H9 (cell line): Measurements from ENCODE around the gene SLC16A6. TPM values are rescaled to one million over a fixed set of nuclear protein-coding genes. Genes with fewer than 3 reads are reported as not detected.
"Not testable (repeated sequence)": the region's sequence is repeated elsewhere in the genome, so short reads cannot be mapped to it uniquely, and the experiment has no call there.

Experiments
- DNase-seq: peaks from one replicate; pipeline ENCODE4 v3.0.0-alpha.2; 2017
- H2AFZ ChIP-seq: one replicate; pipeline ENCODE4 v1.6.1; 2013; ENCODE audit warnings: mild to moderate bottlenecking, low read length, control low read depth, moderate library complexity
- H2AK5ac ChIP-seq: 2 replicates; pipeline ENCODE4 v1.6.1; 2013; ENCODE audit warnings: low read length, control low read depth, mixed read lengths; ENCODE audit not compliant: insufficient read length
- H2BK120ac ChIP-seq: one replicate; pipeline ENCODE4 v1.6.1; 2013; ENCODE audit warnings: low read depth, mild to moderate bottlenecking, low read length, control low read depth, inconsistent platforms; ENCODE audit not compliant: poor library complexity, severe bottlenecking
- H2BK12ac ChIP-seq: 2 replicates; pipeline ENCODE4 v1.6.1; 2013; ENCODE audit warnings: low read length, control low read depth, mixed read lengths, low read depth; ENCODE audit not compliant: insufficient read length
- H2BK15ac ChIP-seq: 2 replicates; pipeline ENCODE4 v1.6.1; 2013; ENCODE audit warnings: low read depth, low read length, control low read depth
- H2BK20ac ChIP-seq: one replicate; pipeline ENCODE4 v1.6.1; 2013; ENCODE audit warnings: low read depth, mild to moderate bottlenecking, low read length, control low read depth, inconsistent platforms; ENCODE audit not compliant: poor library complexity, severe bottlenecking
- H2BK5ac ChIP-seq: 2 replicates; pipeline ENCODE4 v1.6.1; 2013; ENCODE audit warnings: low read length, control low read depth, mixed read lengths; ENCODE audit not compliant: insufficient read length
- H3K14ac ChIP-seq: 2 replicates; pipeline ENCODE4 v1.6.1; 2013; ENCODE audit warnings: low read length, control low read depth; ENCODE audit not compliant: insufficient read depth
- H3K18ac ChIP-seq: 2 replicates; pipeline ENCODE4 v1.6.1; 2013; ENCODE audit warnings: low read depth, mild to moderate bottlenecking, mixed read lengths, low read length, control low read depth; ENCODE audit not compliant: insufficient read length
- H3K23ac ChIP-seq: 2 replicates; pipeline ENCODE4 v1.6.1; 2013; ENCODE audit warnings: low read length, control low read depth, mixed read lengths, low read depth; ENCODE audit not compliant: insufficient read length
- H3K23me2 ChIP-seq: 2 replicates; pipeline ENCODE4 v1.6.1; 2013; ENCODE audit warnings: low read depth, mild to moderate bottlenecking, mixed read lengths, low read length, control low read depth; ENCODE audit not compliant: insufficient read length, poor library complexity, severe bottlenecking
- H3K27ac ChIP-seq: 2 replicates; pipeline ENCODE4 v1.5.1; 2013; ENCODE audit warnings: low read length, control low read depth, mixed read lengths, low read depth; ENCODE audit not compliant: insufficient read length
- H3K27me3 ChIP-seq: 2 replicates; pipeline ENCODE4 v1.6.1; 2013; ENCODE audit warnings: low read length, control low read depth, inconsistent platforms; ENCODE audit not compliant: insufficient read depth
- H3K4ac ChIP-seq: 2 replicates; pipeline ENCODE4 v1.6.1; 2013; ENCODE audit warnings: low read depth, mild to moderate bottlenecking, control low read depth, inconsistent platforms, low read length, moderate library complexity
- H3K4me1 ChIP-seq: 2 replicates; pipeline ENCODE4 v1.6.1; 2013; ENCODE audit warnings: low read length, control low read depth, inconsistent platforms; ENCODE audit not compliant: insufficient read depth
- H3K4me2 ChIP-seq: 2 replicates; pipeline ENCODE4 v1.6.1; 2013; ENCODE audit warnings: low read length, control low read depth, mixed read lengths; ENCODE audit not compliant: insufficient read length, insufficient read depth
- H3K56ac ChIP-seq: 2 replicates; pipeline ENCODE4 v1.6.1; 2013; ENCODE audit warnings: low read depth, mild to moderate bottlenecking, mixed read lengths, low read length, control low read depth; ENCODE audit not compliant: insufficient read length
- H3K79me1 ChIP-seq: 2 replicates; pipeline ENCODE4 v1.6.1; 2013; ENCODE audit warnings: low read depth, mild to moderate bottlenecking, moderate library complexity, low read length, control low read depth, inconsistent platforms; ENCODE audit not compliant: insufficient read depth, poor library complexity, severe bottlenecking
- H3K79me2 ChIP-seq: 2 replicates; pipeline ENCODE4 v1.6.1; 2013; ENCODE audit warnings: low read length, control low read depth, inconsistent platforms; ENCODE audit not compliant: insufficient read depth
- H3K9ac ChIP-seq: 2 replicates; pipeline ENCODE4 v1.6.1; 2013; ENCODE audit warnings: low read length, control low read depth, mixed read lengths; ENCODE audit not compliant: insufficient read length; ENCODE audit errors: extremely low read depth
- H3K9me3 ChIP-seq: one replicate; pipeline ENCODE4 v1.6.1; 2013; ENCODE audit warnings: low read depth, low read length, inconsistent platforms; ENCODE audit not compliant: control insufficient read depth
- H3T11ph ChIP-seq: one replicate; pipeline ENCODE4 v1.6.1; 2013; ENCODE audit warnings: mild to moderate bottlenecking, low read length, control low read depth, inconsistent platforms
- H4K20me1 ChIP-seq: one replicate; pipeline ENCODE4 v1.6.1; 2013; ENCODE audit not compliant: control insufficient read depth, insufficient read length, insufficient read depth
- H4K5ac ChIP-seq: 2 replicates; pipeline ENCODE4 v1.6.1; 2013; ENCODE audit warnings: low read depth, mild to moderate bottlenecking, mixed read lengths, low read length, control low read depth; ENCODE audit not compliant: insufficient read length
- H4K8ac ChIP-seq: replicated peaks from 2 replicates; pipeline ENCODE4 v1.6.1; 2013; ENCODE audit warnings: low read length, control low read depth, mixed read lengths, low read depth; ENCODE audit not compliant: insufficient read length
- H4K91ac ChIP-seq: 2 replicates; pipeline ENCODE4 v1.6.1; 2013; ENCODE audit warnings: low read depth, mild to moderate bottlenecking, moderate library complexity, mixed read lengths, low read length, control low read depth; ENCODE audit not compliant: insufficient read length
- H3K27ac Mint-ChIP-seq, 3 experiments: 2 replicates in 2 of 3; 3 replicates in 1 of 3; pipeline ENCODE4 v1.8.0; 2020 to 2021; ENCODE audit warnings: mixed read lengths in 3 of 3, mild to moderate bottlenecking in 1 of 3, moderate library complexity in 1 of 3
- H3K27me3 Mint-ChIP-seq: 2 replicates; pipeline ENCODE4 v1.8.0; 2021; ENCODE audit warnings: low read depth, mild to moderate bottlenecking, moderate library complexity, mixed read lengths
- H3K36me3 Mint-ChIP-seq, 3 experiments: 2 replicates in 2 of 3; 3 replicates in 1 of 3; pipeline ENCODE4 v1.8.0; 2020 to 2021; ENCODE audit warnings: low read depth in 3 of 3, mixed read lengths in 3 of 3; ENCODE audit not compliant: insufficient read depth in 1 of 3
- H3K4me1 Mint-ChIP-seq, 2 experiments: 2 replicates each; pipeline ENCODE4 v1.8.0; 2020; ENCODE audit warnings: mixed read lengths in 2 of 2
- H3K4me3 Mint-ChIP-seq, 2 experiments: 2 replicates in 1 of 2; 3 replicates in 1 of 2; pipeline ENCODE4 v1.8.0; 2020 to 2021; ENCODE audit warnings: mild to moderate bottlenecking in 2 of 2, mixed read lengths in 2 of 2, moderate library complexity in 1 of 2
- H3K9me3 Mint-ChIP-seq, 2 experiments: 2 replicates in 1 of 2; 3 replicates in 1 of 2; pipeline ENCODE4 v1.8.0; 2020; ENCODE audit warnings: mild to moderate bottlenecking in 2 of 2, mixed read lengths in 2 of 2, moderate library complexity in 1 of 2
- WGBS: extraction: QIAGEN DNeasy Blood & Tissue Kit; methylation state at CpG from one replicate; pipeline ENCODE4 v1.1.7; 2013; ENCODE audit warnings: missing lambda C conversion rate, low lambda C conversion rate, mixed read lengths; ENCODE audit not compliant: insufficient read length; ENCODE audit errors: extremely low coverage; 5-methylcytosine and 5-hydroxymethylcytosine counted together
- total RNA-seq: library from RNA; stranded (reverse); gene quantifications from 2 replicates; pipeline ENCODE4 v1.2.1, GENCODE V29; 2021

SLC16A6 gene
- total RNA-seq, 1 experiment from 2014 or later = 0.33 TPM

- not testable (repeated sequence) for H2BK12ac ChIP-seq, DNase-seq, H2BK20ac ChIP-seq, H4K8ac ChIP-seq, H3K27ac ChIP-seq, H3K27me3 Mint-ChIP-seq, H2AFZ ChIP-seq, H4K91ac ChIP-seq, H3K9me3 ChIP-seq, H2BK5ac ChIP-seq, H2AK5ac ChIP-seq, H3K18ac ChIP-seq, H3K36me3 Mint-ChIP-seq, H3K4me2 ChIP-seq, H3K4ac ChIP-seq, H3K9me3 Mint-ChIP-seq, H3K14ac ChIP-seq, H3K4me1 ChIP-seq, H3K56ac ChIP-seq, H3K79me1 ChIP-seq, H4K20me1 ChIP-seq, H3T11ph ChIP-seq, H2BK120ac ChIP-seq, H3K9ac ChIP-seq, H3K27me3 ChIP-seq, H3K4me1 Mint-ChIP-seq, H3K4me3 Mint-ChIP-seq, H3K23me2 ChIP-seq, H2BK15ac ChIP-seq, H4K5ac ChIP-seq, H3K27ac Mint-ChIP-seq, H3K23ac ChIP-seq, H3K79me2 ChIP-seq
- no CpG with 5 or more reads among the region's 1 CpG for WGBS
These were observed 58.2 kb downstream of the SLC16A6 start for GRCh38 chr17:68232741-68233140.
